Measurements from ENCODE around the gene PCDHA1. TPM values are rescaled to one million over a fixed set of nuclear protein-coding genes. Genes with fewer than 3 reads are reported as not detected.
A peak's percentile ranks its signal among the peaks of the same experiment; 100 is the strongest.

PCDHA1 gene
- not detected for total RNA-seq (2021; ENCODE audit: unreplicated experiment)
- not detected for polyA plus RNA-seq (2012; ENCODE audit: insufficient read length)
- percentile 1 among the genes with signal in this experiment for Bru-seq, nascent RNA
- BruChase-seq, experiment 1, labeled RNA remaining after a 2-hour chase: percentile 15 among the genes with signal in this experiment
- percentile 9 among the genes with signal in this experiment for BruChase-seq, experiment 2, labeled RNA remaining after a 6-hour chase
- long read RNA-seq: 0 reads

DNA sequence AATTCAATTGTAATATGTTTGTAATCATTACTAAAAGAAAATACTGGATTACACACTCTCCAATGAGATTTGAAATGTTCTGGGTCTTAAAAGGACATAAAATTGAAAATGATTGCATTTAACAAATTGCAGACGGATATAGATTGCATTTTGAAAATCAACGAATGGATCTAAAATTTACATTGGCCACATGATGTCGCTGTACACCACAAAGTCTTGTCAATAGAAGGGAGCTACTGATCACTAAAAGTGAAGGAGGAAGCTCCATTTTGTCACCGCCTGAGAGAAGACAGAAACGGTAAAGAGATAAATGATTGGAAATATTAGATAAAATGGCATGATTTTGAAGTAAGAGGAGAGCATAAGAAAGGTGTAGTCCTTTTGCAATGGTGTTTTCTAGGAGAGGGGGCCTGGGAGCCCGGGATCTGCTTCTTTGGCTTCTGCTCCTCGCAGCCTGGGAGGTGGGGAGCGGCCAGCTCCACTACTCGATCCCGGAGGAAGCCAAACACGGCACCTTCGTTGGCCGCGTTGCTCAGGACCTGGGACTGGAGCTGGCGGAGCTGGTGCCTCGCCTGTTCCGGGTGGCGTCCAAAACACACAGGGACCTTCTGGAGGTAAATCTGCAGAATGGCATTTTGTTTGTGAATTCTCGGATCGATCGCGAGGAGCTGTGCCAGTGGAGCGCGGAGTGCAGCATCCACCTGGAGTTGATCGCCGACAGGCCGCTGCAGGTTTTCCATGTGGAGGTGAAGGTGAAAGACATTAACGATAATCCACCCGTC, at the start of gene PCDHA1:
PCDHA1 (plus strand) TSS at position 236 of the 782 bp plus-strand sequence.
- intact Hi-C loops (cut with micrococcal nuclease; ENCODE audit: unreplicated experiment) (no loop called here), in situ Hi-C loops (cut with HindIII; ENCODE audit: low pct_unique_long_range_greater_than_20kb, low sequenced_read_pairs) (no loop called here)
- DNase-seq (ENCODE audit: low read depth, low spot score): no peak
- Histone ChIP-seq H3K27ac (ENCODE audit: low read length) (no peak within 1 kb of the TSS), H3K4me3 (ENCODE audit: low read depth in 2 of 2, low read length in 2 of 2) (no peak within 1 kb of the TSS), H3K9me3 (ENCODE audit: control insufficient read depth, insufficient read depth, low read depth, low read length) (peaks cover 47% of the 10 kb centered on the region), H3K36me3 (ENCODE audit: control insufficient read depth, insufficient read depth, low read length) (no peaks in the 10 kb centered on the region), H3K27me3 (ENCODE audit: control insufficient read depth, insufficient read depth, low read length) (no peaks in the 10 kb centered on the region), H3K4me1 (ENCODE audit: control insufficient read depth, insufficient read depth, low read length) (no peaks in the 10 kb centered on the region; the same call in 1 of the 2 replicates)
- no TSS peak for BruUV-seq (replicated peaks)
- no peak for ATAC-seq
- CTCF ChIA-PET: interaction anchor here (0.6 kb wide), 1 partner anchor 75 kb away, joined by 4 read pairs; no protein-coding TSS in a partner anchor
- POLR2A ChIA-PET: no interaction called here
- TF ChIP-seq POLR2AphosphoS5 (IDR thresholded peaks at IDR 0.05; ENCODE audit: low read depth, low read length) (no peak), TCF7L2 (IDR thresholded peaks at IDR 0.05; ENCODE audit: low read depth, low read length) (no peak), SIN3A (IDR thresholded peaks at IDR 0.05; ENCODE audit: borderline replicate concordance, insufficient read depth, low read depth, low read length) (no peak)
- TF ChIP-seq, protein P1, sequence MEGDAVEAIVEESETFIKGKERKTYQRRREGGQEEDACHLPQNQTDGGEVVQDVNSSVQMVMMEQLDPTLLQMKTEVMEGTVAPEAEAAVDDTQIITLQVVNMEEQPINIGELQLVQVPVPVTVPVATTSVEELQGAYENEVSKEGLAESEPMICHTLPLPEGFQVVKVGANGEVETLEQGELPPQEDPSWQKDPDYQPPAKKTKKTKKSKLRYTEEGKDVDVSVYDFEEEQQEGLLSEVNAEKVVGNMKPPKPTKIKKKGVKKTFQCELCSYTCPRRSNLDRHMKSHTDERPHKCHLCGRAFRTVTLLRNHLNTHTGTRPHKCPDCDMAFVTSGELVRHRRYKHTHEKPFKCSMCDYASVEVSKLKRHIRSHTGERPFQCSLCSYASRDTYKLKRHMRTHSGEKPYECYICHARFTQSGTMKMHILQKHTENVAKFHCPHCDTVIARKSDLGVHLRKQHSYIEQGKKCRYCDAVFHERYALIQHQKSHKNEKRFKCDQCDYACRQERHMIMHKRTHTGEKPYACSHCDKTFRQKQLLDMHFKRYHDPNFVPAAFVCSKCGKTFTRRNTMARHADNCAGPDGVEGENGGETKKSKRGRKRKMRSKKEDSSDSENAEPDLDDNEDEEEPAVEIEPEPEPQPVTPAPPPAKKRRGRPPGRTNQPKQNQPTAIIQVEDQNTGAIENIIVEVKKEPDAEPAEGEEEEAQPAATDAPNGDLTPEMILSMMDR (IDR thresholded peaks at IDR 0.05): no peak
- TF ChIP-seq, protein P2, sequence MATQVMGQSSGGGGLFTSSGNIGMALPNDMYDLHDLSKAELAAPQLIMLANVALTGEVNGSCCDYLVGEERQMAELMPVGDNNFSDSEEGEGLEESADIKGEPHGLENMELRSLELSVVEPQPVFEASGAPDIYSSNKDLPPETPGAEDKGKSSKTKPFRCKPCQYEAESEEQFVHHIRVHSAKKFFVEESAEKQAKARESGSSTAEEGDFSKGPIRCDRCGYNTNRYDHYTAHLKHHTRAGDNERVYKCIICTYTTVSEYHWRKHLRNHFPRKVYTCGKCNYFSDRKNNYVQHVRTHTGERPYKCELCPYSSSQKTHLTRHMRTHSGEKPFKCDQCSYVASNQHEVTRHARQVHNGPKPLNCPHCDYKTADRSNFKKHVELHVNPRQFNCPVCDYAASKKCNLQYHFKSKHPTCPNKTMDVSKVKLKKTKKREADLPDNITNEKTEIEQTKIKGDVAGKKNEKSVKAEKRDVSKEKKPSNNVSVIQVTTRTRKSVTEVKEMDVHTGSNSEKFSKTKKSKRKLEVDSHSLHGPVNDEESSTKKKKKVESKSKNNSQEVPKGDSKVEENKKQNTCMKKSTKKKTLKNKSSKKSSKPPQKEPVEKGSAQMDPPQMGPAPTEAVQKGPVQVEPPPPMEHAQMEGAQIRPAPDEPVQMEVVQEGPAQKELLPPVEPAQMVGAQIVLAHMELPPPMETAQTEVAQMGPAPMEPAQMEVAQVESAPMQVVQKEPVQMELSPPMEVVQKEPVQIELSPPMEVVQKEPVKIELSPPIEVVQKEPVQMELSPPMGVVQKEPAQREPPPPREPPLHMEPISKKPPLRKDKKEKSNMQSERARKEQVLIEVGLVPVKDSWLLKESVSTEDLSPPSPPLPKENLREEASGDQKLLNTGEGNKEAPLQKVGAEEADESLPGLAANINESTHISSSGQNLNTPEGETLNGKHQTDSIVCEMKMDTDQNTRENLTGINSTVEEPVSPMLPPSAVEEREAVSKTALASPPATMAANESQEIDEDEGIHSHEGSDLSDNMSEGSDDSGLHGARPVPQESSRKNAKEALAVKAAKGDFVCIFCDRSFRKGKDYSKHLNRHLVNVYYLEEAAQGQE (IDR thresholded peaks at IDR 0.05; ENCODE audit: insufficient read depth in 1 of 2, low read depth in 2 of 2, low read length in 1 of 2): no peak

DNA sequence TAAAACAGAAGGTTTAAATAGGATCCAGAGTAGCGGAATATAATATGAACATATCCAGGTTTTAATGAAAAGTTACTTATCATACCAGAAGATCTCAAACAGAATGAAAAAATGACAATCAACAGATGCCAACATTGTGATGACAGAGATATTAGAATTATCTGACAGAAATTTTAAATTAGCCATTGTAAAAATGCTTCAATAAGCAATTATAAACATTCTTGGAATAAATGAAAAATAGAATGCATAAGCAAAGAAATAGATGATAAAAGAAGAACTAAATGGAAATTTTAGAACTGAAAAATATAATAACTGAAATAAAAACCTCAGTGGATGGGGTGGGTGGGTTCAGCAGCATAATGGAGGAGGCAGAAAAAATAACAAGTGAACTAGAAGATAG, 48.5 kb upstream of the PCDHA1 start:
- TF ChIP-seq TCF7L2 (IDR thresholded peaks at IDR 0.05; ENCODE audit: low read depth, low read length) (no peak), SIN3A (IDR thresholded peaks at IDR 0.05; ENCODE audit: borderline replicate concordance, insufficient read depth, low read depth, low read length) (no peak), POLR2AphosphoS5 (IDR thresholded peaks at IDR 0.05; ENCODE audit: low read depth, low read length) (no peak)
- TF ChIP-seq, protein P2 (IDR thresholded peaks at IDR 0.05; ENCODE audit: insufficient read depth in 1 of 2, low read depth in 2 of 2, low read length in 1 of 2): no peak
- ChIA-PET POLR2A (no interaction called here), CTCF (no interaction called here)
- Histone ChIP-seq H3K27me3 (ENCODE audit: control insufficient read depth, insufficient read depth, low read length) (no peaks in the 10 kb centered on the region; the same call in 1 of the 2 replicates), H3K4me3 (ENCODE audit: low read depth in 2 of 2, low read length in 2 of 2) (no peak overlapping the region), H3K9me3 (ENCODE audit: control insufficient read depth, insufficient read depth, low read depth, low read length) (peaks cover 3% of the 10 kb centered on the region; the same call in 1 of the 2 replicates), H3K36me3 (ENCODE audit: control insufficient read depth, insufficient read depth, low read length) (no peaks in the 10 kb centered on the region), H3K27ac (ENCODE audit: low read length) (no peak overlapping the region), H3K4me1 (ENCODE audit: control insufficient read depth, insufficient read depth, low read length) (no peaks in the 10 kb centered on the region)
- no TSS peak for BruUV-seq (replicated peaks)
- DNase-seq (ENCODE audit: low read depth, low spot score): no peak
- in situ Hi-C loops (cut with HindIII; ENCODE audit: low pct_unique_long_range_greater_than_20kb, low sequenced_read_pairs): no loop called here
- intact Hi-C loops (cut with micrococcal nuclease; ENCODE audit: unreplicated experiment): no loop called here
- no peak for ATAC-seq
